GM21717 (cell line): Measurements from ENCODE around the gene GARNL3.

Experiments
- ATAC-seq: cut with Tn5 transposase; IDR thresholded peaks from one replicate; pipeline ENCODE4 v1.9.1; 2021; ENCODE audit warnings: mild to moderate bottlenecking, moderate library complexity; ENCODE audit not compliant: unreplicated experiment

GARNL3 gene

DNA sequence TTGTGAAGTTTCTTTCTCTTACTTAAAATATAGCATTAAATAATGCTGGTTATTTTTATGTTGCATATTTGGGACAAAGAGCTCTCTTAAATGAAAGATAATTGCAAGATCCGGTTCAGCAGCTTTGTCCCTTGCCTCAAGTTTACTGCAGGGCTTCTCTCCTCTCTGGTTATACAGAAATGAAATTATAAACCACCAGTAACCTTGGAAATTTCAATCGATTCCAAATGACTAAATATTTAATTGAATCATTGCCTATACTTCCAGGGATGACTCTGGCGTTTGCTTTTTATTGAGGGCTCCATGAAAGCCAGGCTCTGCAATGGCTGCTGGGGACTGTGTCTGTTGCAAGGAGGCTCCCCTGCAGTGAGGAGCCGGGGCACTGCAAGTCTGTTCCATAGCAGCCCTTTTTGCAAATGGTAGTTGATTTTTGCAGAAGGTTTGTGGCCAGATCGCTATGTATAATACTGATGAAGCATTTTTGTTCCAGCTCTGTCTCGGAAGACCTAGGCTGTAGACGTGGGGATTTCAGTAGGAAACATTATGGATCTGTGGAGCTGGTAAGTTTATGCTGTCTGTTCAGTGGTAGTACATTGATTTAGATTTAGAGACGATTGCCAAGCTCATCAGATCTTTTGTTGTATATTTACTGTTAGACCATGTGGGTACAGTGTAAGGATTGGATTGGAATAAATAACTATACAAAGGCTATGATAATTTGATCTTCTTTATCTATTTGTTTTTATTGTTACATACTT lies at the start of gene GARNL3:
Gene GARNL3, plus strand, starts transcription at position 313 of the 758 bp plus-strand sequence. Its CDS starts 104 bp downstream, at position 417.
- ATAC-seq, result no peak

GRCh38 chr9:127215268-127216209 lies 49.0 kb upstream of the GARNL3 start:
- ATAC-seq, result no peak

- ATAC-seq, result no peak
These were observed 48.2 kb upstream of the GARNL3 start for GRCh38 chr9:127216210-127216887.

DNA sequence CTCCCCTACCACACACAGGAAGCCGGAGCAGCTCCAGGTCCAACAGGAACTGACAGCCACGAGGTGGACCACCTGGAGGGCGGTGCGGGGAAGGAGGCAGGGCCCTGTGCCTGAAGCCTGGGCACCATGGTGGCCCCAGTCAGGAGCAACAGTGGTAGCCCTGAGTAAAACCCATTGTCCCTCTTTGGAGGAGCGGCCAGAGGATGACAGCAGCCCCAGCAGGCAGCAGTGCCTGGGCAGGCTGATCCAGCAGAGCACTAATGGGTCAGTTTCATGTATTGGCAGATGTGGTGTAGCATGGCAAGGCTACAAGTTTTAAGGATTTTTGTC lies 47.7 kb upstream of the GARNL3 start:
- ATAC-seq, result no peak

DNA sequence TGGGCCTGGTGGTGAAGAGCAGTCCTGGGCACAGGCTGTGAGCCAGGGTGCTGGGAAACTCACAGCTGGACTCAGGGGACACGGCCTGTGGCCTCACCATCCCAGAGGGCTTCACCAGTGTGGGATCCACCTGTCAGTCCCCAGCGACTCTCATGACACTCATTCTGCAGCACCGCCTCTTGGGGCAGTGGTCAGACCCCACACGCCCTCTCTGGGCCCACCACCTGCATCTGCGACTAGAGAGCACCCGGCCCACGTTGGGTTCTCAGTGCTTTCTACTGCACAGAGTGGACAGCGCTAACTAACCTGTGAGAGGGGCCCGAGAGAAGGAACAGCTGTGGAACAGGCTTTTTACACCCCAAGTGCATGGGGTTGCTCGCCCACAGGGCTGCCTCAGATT lies 45.8 kb upstream of the GARNL3 start:
- ATAC-seq, result no peak

DNA sequence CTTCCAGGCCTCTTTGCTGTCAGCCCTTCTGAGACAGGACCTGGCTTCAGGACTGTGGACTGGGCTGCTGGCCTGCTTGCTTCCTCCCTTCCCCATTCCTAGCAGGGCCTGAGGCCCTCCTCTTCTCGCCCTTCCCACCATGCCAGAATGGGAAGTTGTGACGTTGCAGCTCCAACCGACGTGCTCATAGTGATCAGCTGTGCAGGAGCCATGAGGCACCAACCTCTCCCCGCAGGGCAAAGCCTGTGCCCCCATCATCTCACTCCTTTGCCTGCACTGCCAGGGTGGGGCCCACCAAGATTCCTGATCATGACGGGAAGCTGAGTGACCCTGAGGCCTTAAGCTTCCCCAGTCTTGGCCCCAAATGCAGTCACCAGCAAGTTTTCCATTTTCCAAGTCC lies 45.1 kb upstream of the GARNL3 start:
- ATAC-seq, result no peak

DNA sequence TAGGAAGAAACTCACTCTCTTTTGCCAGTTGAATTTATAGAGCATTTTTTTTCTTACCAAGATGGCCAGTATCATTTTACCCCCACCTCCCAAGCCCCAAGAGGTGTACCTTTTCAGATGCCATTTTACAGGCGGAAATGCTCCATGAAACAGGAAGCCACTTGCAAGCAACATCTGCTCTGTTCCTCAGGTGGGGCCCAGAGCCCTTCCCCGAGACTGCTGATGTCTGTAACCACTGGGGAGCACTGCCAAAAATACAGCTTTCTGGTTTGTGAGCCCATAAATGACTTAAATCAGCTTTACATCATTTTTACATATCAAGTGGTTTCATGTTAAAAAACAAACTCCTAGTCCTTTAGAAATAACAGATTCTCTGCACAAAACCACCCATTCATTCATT lies 42.9 kb upstream of the GARNL3 start:
- no peak for ATAC-seq

GRCh38 chr9:127222388-127223095 lies 42.0 kb upstream of the GARNL3 start:
- ATAC-seq, result no peak

- ATAC-seq, result no peak
These were observed 41.3 kb upstream of the GARNL3 start for GRCh38 chr9:127223266-127223665.

DNA sequence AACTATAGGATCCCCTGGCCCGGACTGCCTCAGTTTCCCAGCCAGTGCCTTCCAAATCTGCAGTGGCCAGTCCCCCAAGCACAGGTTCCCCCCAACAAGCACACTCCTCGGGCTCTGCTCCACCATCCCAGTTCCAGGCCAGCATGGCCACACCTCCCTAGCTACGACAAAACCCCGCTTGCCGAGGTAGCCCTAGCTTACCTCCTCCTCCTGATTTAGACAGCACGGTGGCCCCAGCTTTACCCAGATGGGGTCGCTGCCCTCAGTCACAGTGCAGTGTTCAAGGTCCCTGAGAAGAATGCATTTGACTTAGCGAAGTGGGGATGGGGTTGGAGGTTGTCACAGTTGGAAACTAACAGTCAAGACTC lies 40.8 kb upstream of the GARNL3 start:
- no peak for ATAC-seq

GRCh38 chr9:127224178-127224882 lies 40.2 kb upstream of the GARNL3 start:
- peak; percentile 54 for ATAC-seq

DNA sequence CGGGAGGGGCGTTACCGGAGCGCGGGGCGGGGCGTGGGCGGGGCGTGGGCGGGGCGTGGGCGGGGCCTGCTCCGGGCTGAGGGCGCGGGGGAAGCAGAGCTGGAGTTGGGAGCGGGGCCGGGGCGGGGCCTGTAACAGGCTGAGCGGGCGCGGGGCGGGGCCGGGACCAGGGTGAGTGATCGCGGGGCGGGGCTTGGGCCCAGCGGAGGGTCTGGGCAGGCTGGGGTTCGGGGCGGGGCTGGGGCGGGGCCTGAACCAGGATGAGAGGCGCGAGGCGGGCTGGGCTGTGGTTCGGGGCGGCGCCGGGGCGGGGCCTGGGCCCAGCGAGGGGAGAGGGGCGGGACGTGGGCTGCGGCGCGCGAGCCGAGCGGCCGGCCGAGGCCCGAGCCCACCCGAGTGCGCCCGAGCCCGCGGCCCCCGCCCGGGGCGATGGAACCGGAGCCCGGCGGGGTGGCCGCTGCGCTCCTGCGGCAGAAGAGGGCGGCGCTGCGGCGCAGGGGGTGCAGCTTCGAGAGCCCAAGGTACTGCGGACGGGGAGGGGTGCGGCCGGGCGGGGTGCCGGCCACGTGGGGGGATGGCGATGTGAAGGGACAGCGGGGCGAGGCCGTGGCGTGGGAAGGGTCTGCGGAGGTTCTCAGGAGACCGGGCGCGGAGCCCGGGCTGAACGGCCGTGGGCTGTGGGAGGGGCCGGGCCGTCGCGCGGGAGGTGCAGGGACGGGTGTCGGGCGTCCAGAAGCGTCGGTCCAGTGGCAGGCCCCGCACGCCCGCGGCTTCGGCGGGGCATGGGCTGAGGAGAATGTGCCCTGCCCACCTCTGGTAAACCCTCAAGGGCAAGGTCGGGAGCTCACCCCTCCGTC lies 39.5 kb upstream of the GARNL3 start:
- ATAC-seq, result peak; percentile 32

DNA sequence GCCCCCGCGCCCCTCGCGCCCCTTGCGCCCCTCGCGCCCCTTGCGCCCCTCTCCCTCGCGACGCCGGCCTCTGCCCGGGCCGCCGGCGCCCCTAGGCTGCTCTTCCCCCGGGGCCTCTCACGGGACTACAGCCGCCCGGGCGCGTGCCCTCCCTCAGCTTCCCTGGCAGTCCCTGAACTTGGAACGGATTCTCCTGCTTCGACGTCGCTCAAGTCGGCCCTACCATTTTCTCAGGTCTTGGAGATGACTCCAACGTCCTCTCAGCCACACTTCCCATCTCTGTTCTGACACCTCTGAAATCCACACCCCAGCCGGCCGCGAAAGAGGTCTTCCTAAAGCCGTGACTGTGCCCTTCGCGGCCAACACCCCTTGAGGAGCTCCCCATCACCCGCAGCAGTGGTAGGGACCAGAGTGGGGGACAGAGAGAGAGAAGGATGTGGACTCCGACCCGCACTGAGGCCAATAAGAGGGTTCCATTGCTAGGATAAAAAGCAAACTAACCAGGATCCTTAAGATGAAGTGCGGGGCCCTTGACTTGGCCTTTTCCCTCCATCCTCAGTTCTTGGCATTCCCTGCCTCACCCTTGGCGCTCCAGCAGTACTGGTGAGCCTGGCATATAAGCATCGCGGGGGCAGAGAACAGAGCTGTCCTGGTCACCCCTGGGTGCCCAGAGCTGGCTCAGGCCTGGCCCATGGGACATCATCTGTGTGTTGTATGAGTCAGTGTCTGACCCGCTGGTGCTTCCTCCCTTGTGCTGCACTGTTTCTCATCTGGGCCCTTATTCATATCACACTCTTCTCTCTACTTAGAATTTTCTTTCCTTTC lies 38.6 kb upstream of the GARNL3 start:
- no peak for ATAC-seq

GRCh38 chr9:127229691-127230417 lies 34.7 kb upstream of the GARNL3 start:
- ATAC-seq, result no peak

GRCh38 chr9:127231666-127232065 lies 32.9 kb upstream of the GARNL3 start:
- no peak for ATAC-seq

DNA sequence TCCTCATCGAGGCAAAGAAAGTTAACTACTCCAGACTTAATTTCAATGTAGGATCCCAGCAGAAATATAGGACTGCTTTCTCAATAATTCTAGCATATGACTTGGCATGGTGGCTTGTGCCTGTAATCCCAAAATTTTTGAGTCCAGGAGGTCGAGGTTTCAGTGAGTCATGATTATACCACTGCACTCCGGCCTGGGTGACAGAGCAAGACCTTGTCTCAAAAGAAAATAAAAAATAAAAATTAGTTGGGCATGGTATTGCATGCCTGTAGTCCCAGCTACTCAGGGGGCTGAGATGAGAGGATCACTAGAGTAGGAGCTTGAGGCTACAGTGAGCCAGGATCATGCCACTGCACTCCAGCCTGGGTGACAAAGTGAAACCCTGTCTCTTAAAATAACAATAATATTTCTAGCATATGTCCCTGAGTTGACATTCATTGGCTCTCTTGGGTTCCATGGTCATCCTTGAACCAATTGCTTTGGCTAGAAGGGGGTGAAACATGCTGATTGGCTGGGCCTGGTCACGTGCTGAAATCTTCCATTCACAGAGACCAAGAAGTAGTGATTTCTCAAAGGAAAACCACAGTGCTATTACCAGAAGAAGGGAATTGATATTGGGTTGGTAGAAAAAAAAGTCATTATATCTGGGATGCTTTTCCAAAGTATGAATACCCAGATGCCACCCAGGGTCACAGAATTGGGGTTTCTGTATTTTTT lies 31.6 kb upstream of the GARNL3 start:
- no peak for ATAC-seq

- no peak for ATAC-seq
These were observed 31.0 kb upstream of the GARNL3 start for GRCh38 chr9:127233550-127233949.
